HepG2 (cell line): ENCODE measurements around the gene ZBTB17. TPM values are rescaled to one million over a fixed set of nuclear protein-coding genes. Genes with fewer than 3 reads are reported as not detected.

Experiments used
- CBX1 ChIP-seq: IDR thresholded peaks from one replicate; pipeline ENCODE4 v1.6.1; 2016; ENCODE audit warnings: antibody characterized with exemption, low read depth
- EED ChIP-seq: sonication (generic); formaldehyde crosslinking; IDR thresholded peaks from 2 replicates; pipeline ENCODE4 v1.5.0; 2020; ENCODE audit warnings: mild to moderate bottlenecking, missing genetic modification reagents
- ERF ChIP-seq: IDR thresholded peaks from 2 replicates; pipeline ENCODE4 v1.6.1; 2018; ENCODE audit warnings: missing biosample characterization, missing genetic modification reagents
- FOXM1 ChIP-seq: sonication (generic); formaldehyde crosslinking; IDR thresholded peaks from 2 replicates; pipeline ENCODE4 v1.5.0; 2020; ENCODE audit warnings: missing genetic modification reagents
- GATAD1 ChIP-seq: IDR thresholded peaks from 2 replicates; pipeline ENCODE4 v1.6.1; 2016; ENCODE audit warnings: missing genetic modification reagents, missing compliant biosample characterization
- GFI1 ChIP-seq: sonication (generic); formaldehyde crosslinking; IDR thresholded peaks from 2 replicates; pipeline ENCODE4 v1.5.0; 2020; ENCODE audit warnings: missing genetic modification reagents, mild to moderate bottlenecking, borderline replicate concordance
- KAT7 ChIP-seq: IDR thresholded peaks from 2 replicates; pipeline ENCODE4 v1.6.1; 2018; ENCODE audit warnings: borderline replicate concordance, missing compliant biosample characterization
- MEIS2 ChIP-seq: sonication (generic); formaldehyde crosslinking; IDR thresholded peaks from 2 replicates; pipeline ENCODE4 v1.9.0; 2021; ENCODE audit warnings: mild to moderate bottlenecking, missing genetic modification reagents
- MXI1 ChIP-seq: IDR thresholded peaks from 3 replicates; pipeline ENCODE4 v1.6.1; 2012; ENCODE audit warnings: low read depth, low read length, inconsistent platforms, borderline replicate concordance
- NAIF1 ChIP-seq: sonication (generic); formaldehyde crosslinking; IDR thresholded peaks from 2 replicates; pipeline ENCODE4 v1.5.0; 2020; ENCODE audit warnings: mild to moderate bottlenecking, missing genetic modification reagents, borderline replicate concordance
- NCOA2 ChIP-seq: sonication (generic); formaldehyde crosslinking; IDR thresholded peaks from 2 replicates; pipeline ENCODE4 v1.8.0; 2022; ENCODE audit warnings: inconsistent platforms
- PRPF4 ChIP-seq: fragments of 200-400 bp; formaldehyde crosslinking; IDR thresholded peaks from 2 replicates; pipeline ENCODE4 v1.6.1; 2016; ENCODE audit warnings: low read length, low read depth; ENCODE audit not compliant: poor library complexity, severe bottlenecking
- REL ChIP-seq: sonication (generic); formaldehyde crosslinking; conservative IDR thresholded peaks from 2 replicates; pipeline ENCODE4 v1.8.0; 2022; ENCODE audit warnings: mild to moderate bottlenecking, missing genetic modification reagents, moderate library complexity
- SRSF4 ChIP-seq: fragments of 200-400 bp; formaldehyde crosslinking; IDR thresholded peaks from one replicate; pipeline ENCODE4 v1.6.1; 2018; ENCODE audit warnings: mild to moderate bottlenecking, low read depth, low read length, moderate library complexity; ENCODE audit not compliant: poor library complexity, severe bottlenecking
- TCF12 ChIP-seq, 2 experiments: fragments of 450-650 bp in 1 of 2; sonication (generic) in 1 of 2; formaldehyde crosslinking in 1 of 2; IDR thresholded peaks; 2 replicates each; pipeline versions ENCODE4 v1.6.1 to v1.8.0; 2017 to 2022; ENCODE audit warnings: antibody characterized with exemption in 1 of 2, mild to moderate bottlenecking in 1 of 2, missing genetic modification reagents in 1 of 2, moderate library complexity in 1 of 2
- THAP11 ChIP-seq: IDR thresholded peaks from 2 replicates; pipeline ENCODE4 v1.6.1; 2016; ENCODE audit warnings: missing biosample characterization, missing genetic modification reagents
- ZBTB44 ChIP-seq: sonication (generic); formaldehyde crosslinking; IDR thresholded peaks from 2 replicates; pipeline ENCODE4 v1.4.0; 2020; ENCODE audit warnings: missing genetic modification reagents
- ZFP36L1 ChIP-seq: sonication (generic); formaldehyde crosslinking; IDR thresholded peaks from 2 replicates; pipeline ENCODE4 v1.8.0; 2022; ENCODE audit warnings: mild to moderate bottlenecking, missing genetic modification reagents, moderate library complexity
- ZFP41 ChIP-seq: sonication (generic); formaldehyde crosslinking; IDR thresholded peaks from 2 replicates; pipeline ENCODE4 v1.4.0; 2020; ENCODE audit warnings: mild to moderate bottlenecking, missing genetic modification reagents, borderline replicate concordance
- ZNF230 ChIP-seq: sonication (generic); formaldehyde crosslinking; IDR thresholded peaks from 2 replicates; pipeline ENCODE4 v1.4.0; 2020; ENCODE audit warnings: mild to moderate bottlenecking, missing genetic modification reagents
- ZNF484 ChIP-seq: sonication (generic); formaldehyde crosslinking; IDR thresholded peaks from 2 replicates; pipeline ENCODE4 v1.5.1; 2020; ENCODE audit warnings: mild to moderate bottlenecking, low read depth, missing genetic modification reagents, borderline replicate concordance
- ZNF567 ChIP-seq: sonication (generic); formaldehyde crosslinking; IDR thresholded peaks from 2 replicates; pipeline ENCODE4 v1.8.1; 2023; ENCODE audit warnings: mild to moderate bottlenecking, missing genetic modification reagents, borderline replicate concordance
- ZNF570 ChIP-seq: sonication (generic); formaldehyde crosslinking; IDR thresholded peaks from 2 replicates; pipeline ENCODE4 v1.4.0; 2020; ENCODE audit warnings: mild to moderate bottlenecking, missing genetic modification reagents, borderline replicate concordance
- ZNF660 ChIP-seq: sonication (generic); formaldehyde crosslinking; IDR thresholded peaks from 2 replicates; pipeline ENCODE4 v1.5.1; 2020; ENCODE audit warnings: mild to moderate bottlenecking, low read depth, missing genetic modification reagents, borderline replicate concordance
- ZNF775 ChIP-seq: sonication (generic); formaldehyde crosslinking; IDR thresholded peaks from 2 replicates; pipeline ENCODE4 v1.4.0; 2020; ENCODE audit warnings: missing genetic modification reagents, mild to moderate bottlenecking, moderate library complexity, borderline replicate concordance
- polyA plus RNA-seq, 8 experiments: library from polyadenylated mRNA; depleted of rRNA in 3 of 8; stranded (reverse) in 7 of 8; unstranded in 1 of 8; fragments of >200 nt; fragmentation: Illumina TruSeq in 4 of 8; extraction: Trizol in 4 of 8; gene quantifications; 2 replicates each; pipeline versions ENCODE4 v1.2.1 to v1.2.3, GENCODE V29; 2011 to 2016; ENCODE audit warnings: low read depth in 4 of 8, missing spikeins in 1 of 8, mixed read lengths in 1 of 8; ENCODE audit not compliant: insufficient read depth in 1 of 8
- total RNA-seq, 5 experiments: library from RNA; depleted of rRNA; stranded (reverse); fragments of >200 nt; fragmentation: Illumina TruSeq; extraction: Trizol; gene quantifications; 2 replicates each; pipeline ENCODE4 v1.2.3, GENCODE V29; 2016; ENCODE audit warnings: low read depth in 1 of 5
- TF ChIP-seq, protein P1 (sequence below): sonication (generic); formaldehyde crosslinking; IDR thresholded peaks from 2 replicates; pipeline ENCODE4 v1.4.0; 2020; ENCODE audit warnings: missing genetic modification reagents
- TF ChIP-seq, protein P2 (sequence below): IDR thresholded peaks from 2 replicates; pipeline ENCODE4 v1.6.1; 2012; ENCODE audit warnings: inconsistent platforms
- TF ChIP-seq, protein P3 (sequence below): sonication (generic); formaldehyde crosslinking; IDR thresholded peaks from 2 replicates; pipeline ENCODE4 v1.8.1; 2023; ENCODE audit warnings: missing genetic modification reagents, mild to moderate bottlenecking, borderline replicate concordance

Gene ZBTB17
- total and polyA plus RNA-seq, 2 of the 13 experiments (the other 11 are each of a cell fraction or from before 2014, with no cell fraction given) = 16.7 to 17.0 TPM

GRCh38 chr1:15994590-15995351 is 18.9 kb upstream of the ZBTB17 start (continued):
- no peak for TF ChIP-seq REL
- TF ChIP-seq ZNF570 (CRISPR knock-in tag) = no peak
- no peak for TF ChIP-seq ZFP41
- TF ChIP-seq, protein P1, sequence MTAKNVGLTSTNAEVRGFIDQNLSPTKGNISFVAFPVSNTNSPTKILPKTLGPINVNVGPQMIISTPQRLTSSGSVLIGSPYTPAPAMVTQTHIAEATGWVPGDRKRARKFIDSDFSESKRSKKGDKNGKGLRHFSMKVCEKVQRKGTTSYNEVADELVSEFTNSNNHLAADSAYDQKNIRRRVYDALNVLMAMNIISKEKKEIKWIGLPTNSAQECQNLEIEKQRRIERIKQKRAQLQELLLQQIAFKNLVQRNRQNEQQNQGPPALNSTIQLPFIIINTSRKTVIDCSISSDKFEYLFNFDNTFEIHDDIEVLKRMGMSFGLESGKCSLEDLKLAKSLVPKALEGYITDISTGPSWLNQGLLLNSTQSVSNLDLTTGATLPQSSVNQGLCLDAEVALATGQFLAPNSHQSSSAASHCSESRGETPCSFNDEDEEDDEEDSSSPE (CRISPR knock-in tag) = no peak
- TF ChIP-seq, protein P2, sequence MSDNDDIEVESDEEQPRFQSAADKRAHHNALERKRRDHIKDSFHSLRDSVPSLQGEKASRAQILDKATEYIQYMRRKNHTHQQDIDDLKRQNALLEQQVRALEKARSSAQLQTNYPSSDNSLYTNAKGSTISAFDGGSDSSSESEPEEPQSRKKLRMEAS = peak; percentile 35; the same call in 1 of the 2 replicates
- TF ChIP-seq MEIS2 (CRISPR knock-in tag) = peak; percentile 26; the same call in 1 of the 2 replicates
- TF ChIP-seq TCF12 (IDR thresholded peaks at IDR 0.05) = no peak
- TF ChIP-seq TCF12 (CRISPR knock-in tag; IDR thresholded peaks at IDR 0.05) = no peak
- TF ChIP-seq ZFP36L1 (CRISPR knock-in tag) = no peak
- no peak for TF ChIP-seq GFI1 (CRISPR knock-in tag)
- TF ChIP-seq ZNF484 (CRISPR knock-in tag) = no peak
- no peak for TF ChIP-seq ZNF230
- TF ChIP-seq CBX1 = peak; percentile 75
- no peak for TF ChIP-seq ZBTB44 (CRISPR knock-in tag)
- TF ChIP-seq, protein P3, sequence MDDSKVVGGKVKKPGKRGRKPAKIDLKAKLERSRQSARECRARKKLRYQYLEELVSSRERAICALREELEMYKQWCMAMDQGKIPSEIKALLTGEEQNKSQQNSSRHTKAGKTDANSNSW (CRISPR knock-in tag) = no peak
- no peak; the same call in 1 of the 2 replicates for TF ChIP-seq ERF (CRISPR knock-in tag)
- no peak for TF ChIP-seq PRPF4
- no peak for TF ChIP-seq KAT7 (CRISPR knock-in tag)
- 0 out of 2 replicates have a peak, but pooled peaks have one; percentile 17 for TF ChIP-seq THAP11 (CRISPR knock-in tag)
- no peak for TF ChIP-seq ZNF775 (CRISPR knock-in tag)
- TF ChIP-seq NAIF1 (CRISPR knock-in tag) = no peak
- TF ChIP-seq GATAD1 = no peak
- peak; percentile 30; the same call in 1 of the 3 replicates for TF ChIP-seq MXI1
- TF ChIP-seq ZNF660 (CRISPR knock-in tag) = no peak
- TF ChIP-seq ZNF567 (CRISPR knock-in tag) = no peak
- no peak for TF ChIP-seq FOXM1 (CRISPR knock-in tag)
- TF ChIP-seq SRSF4 = no peak
- 0 out of 2 replicates have a peak, but pooled peaks have one; percentile 11 for TF ChIP-seq NCOA2 (CRISPR knock-in tag)
- TF ChIP-seq EED (CRISPR knock-in tag) = no peak; the same call in 1 of the 2 replicates
